HG03354 (cell line): ENCODE results near the gene TMEM17.

Source experiments
- ATAC-seq: cut with Tn5 transposase; IDR thresholded peaks from one replicate; pipeline ENCODE4 v1.9.1; 2021; ENCODE audit warnings: mild to moderate bottlenecking; ENCODE audit not compliant: unreplicated experiment, poor library complexity, severe bottlenecking

TMEM17 gene

DNA sequence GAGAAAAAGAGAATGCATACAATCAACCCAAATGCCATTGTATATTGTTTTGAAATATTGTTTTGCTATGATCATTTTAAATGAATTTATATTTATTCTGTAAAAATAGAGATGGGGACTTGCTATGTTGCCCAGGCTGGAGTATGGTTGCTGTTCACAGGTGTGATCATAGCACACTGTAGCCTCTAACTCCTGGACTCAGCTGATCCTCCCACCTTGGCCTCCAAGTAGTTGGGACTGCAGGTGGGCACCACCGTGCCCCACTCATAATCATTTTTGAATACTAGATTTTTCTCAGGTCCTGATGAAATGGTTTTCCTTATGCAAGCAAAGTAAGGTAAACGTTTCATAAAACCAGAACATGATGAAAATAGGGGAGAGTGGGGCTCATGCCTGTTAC, 46.3 kb downstream of the TMEM17 start:
- ATAC-seq = no peak

DNA sequence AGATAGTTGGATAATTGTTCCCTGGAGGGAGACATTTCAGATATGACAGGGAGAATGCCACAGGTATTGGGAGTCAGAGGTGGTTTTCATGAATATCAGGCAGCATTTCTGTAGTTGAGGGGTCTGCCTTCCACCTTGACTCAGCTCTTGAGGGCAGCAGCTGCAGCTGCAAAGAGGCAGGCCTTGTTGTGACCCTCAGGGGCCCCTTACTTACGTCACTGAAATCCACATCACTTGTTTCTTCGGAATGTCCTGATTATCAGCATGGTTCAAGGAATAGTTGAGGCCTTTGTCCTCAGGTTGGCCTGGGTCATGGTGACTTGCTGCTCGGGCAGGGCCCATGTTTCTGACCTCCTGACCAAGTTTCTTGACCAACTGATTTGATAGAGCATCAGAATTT, 46.9 kb downstream of the TMEM17 start:
- ATAC-seq = no peak

DNA sequence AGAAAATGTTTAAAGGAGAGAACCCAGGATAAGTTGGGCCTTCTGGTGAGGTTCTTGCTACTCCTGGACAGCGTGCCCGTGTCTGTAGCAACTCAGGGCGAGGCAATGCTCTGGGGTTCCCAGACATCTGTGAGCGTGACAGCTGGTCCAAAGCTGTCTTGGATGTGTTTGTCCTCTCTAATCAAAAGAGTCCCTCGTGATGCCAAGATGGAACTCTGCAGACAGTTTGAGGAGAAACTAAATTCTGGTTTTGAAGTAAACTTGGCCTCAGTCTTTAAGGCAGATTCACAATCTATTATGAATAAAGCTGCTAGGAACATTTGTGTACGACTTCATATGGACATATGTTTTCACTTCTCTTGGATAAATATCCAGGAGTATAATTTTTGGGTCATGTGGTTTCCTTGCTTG, 47.3 kb downstream of the TMEM17 start:
- no peak for ATAC-seq

DNA sequence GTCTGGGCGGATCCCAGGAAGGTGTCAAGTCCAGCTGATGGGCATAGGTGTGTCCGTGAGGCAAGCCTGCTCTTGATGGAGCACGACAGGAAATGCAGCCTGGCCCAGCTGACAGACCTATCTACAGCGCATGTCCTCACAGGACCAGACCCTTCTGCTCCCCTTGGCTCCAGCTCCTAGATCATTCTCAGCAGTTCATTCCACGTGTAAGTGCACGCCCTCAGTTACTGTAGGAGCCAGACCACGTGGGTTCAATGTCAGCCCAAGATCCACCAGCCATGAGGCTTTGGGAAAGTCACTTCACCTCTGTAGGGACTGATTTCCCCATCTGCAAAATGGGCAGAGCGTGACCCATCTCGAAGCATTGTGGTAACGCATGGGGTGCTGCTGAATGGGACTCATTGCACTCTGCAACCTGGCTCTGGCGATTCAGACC, 47.8 kb downstream of the TMEM17 start:
- no peak for ATAC-seq

DNA sequence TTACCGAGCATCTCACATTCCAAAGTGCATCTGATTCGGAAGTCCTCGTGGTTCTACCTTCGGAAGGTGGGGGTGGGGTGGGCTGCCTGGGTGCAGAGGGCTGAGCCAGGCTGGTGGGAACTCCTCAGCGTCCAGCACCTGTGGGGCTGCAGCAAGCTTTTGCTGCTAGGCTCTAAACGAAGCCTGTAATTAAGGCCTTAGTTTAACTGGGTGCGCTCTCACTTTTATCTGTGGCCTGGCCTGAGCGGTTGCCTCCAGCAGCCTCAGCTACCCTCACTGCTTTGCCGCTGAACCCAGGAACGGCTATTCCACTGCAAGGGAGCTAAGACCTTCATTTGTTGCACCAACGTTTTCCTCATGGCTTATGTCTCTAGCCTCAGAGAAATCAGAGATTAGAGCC, 48.4 kb downstream of the TMEM17 start:
- no peak for ATAC-seq

DNA sequence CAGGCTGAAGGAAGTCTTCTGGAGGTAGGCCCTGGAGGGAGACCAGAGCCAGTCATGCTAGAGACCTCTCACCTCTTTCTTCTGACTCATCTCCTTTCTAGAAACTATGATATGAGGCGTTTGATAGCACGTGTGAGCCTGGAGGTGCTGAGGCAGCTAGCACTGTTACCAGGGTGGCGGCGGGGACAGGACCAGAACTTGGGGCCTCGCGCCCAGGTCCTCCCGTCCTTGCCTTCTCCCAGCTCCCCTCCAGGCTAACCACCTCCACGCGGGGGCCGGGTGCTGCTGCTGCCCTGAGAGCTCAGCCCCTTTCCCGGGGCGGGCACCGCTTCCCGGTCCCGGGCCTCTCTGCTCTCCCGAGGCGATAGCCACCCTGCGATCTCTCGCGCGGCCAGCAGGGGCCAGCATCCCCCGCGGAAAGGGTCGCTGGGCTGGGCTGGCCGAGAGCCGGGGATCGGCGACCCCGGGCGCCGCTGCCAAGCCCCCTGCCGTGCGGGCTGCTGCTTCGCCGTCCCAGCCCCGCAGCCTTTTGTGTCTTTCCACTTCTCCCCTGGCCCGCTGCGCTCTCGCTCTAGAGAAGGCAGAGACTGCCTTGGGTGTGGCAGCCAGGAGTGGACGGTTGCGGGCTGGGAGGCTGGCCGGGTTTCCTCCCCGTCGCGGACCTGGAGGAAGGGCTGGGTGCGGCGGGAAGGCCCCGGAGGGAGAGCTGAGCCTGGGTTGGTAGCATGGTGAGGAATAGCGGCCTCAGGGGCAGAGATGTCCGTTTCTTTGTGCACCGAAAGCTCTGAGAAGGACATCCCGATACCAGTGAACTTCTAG, 49.1 kb downstream of the TMEM17 start:
- peak; percentile 89 for ATAC-seq

DNA sequence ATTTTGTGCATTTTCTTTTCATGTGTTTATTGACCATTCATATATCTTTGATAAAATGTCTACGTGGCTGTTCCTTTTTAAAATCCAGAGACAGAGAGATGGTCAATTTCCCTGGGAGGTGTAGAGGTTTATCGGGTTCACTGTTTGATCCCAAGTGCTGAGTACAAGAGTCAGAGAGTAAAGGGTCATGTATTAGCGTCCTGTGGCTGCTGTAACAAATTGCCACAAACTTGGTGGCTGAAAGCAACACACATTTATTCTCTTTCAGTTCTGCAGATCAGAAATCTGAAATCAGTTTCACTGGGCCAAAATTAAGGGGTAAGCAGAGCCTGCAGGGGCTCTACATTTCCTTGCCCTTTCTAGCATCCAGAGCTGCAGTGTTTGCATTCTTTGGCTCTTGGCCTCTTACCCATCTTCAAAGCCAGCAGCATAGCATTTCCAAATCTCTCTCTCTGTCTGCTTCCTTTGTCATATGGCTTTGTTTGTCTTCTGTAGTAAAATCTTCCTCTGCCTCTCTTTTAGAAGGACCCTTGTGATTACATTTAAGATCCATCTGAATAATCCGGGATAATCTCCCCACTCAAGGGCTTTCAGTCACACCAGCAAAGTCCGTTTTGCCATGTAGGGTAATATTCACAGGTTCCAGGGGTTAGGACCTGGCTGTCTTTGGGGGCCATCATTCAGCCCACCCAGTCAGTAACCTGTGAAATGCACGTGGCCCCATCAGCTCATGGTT, 49.9 kb downstream of the TMEM17 start:
- no peak for ATAC-seq

DNA sequence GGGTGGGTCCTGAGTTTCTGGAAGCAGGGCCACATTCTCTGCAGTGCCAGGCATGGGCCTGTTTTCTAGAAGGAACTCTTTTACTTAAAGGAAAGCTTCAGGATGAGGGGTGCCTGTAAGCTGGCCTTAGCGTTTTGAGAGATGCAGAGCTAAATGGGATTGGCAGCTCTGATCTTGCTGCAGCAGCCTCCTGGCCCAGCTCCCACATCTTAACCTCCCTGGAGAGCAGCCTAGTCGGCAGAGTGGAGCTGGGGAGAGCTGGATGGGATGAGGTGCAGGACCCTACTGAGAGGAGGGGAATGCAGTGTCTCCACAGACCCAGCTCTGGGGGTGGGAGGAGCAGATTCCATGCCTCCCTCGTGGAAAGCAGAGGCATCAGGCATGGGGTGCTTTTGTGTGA, 52.0 kb downstream of the TMEM17 start:
- no peak for ATAC-seq

DNA sequence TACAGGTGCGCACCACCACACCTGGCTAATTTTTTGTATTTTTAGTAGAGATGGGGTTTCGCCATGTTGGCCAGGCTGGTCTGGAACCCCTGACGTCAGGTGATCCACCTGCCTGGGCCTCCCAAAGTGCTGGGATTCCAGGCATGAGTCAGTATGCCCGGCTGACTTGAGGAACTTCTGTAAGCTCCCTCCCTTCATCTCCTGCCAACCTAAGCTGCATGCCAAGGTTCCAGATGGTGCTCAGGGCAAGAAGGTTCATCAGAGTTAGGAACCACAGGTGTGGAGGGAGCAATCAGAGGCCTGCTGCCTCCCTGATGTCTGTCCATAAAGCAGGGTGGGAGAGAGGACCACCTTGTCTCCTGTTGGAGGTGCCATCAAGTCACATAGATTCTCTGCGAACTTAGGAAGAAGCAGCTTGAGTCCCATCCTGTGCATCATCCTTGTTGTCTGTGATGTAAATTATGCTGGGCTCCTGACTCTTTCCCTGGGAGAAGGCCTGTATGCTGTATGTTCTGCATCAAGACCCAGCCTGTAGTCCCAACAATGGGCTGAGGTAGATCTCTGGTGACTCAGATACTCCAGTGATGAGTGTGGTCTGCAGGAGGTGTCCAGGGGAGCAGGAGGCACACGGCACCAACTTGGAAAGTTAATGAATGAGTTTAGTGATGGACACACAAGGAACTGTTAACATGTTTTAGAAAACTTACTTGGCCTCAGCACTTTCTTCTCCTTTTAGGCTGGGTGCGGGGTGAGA, 53.1 kb downstream of the TMEM17 start:
- no peak for ATAC-seq

DNA sequence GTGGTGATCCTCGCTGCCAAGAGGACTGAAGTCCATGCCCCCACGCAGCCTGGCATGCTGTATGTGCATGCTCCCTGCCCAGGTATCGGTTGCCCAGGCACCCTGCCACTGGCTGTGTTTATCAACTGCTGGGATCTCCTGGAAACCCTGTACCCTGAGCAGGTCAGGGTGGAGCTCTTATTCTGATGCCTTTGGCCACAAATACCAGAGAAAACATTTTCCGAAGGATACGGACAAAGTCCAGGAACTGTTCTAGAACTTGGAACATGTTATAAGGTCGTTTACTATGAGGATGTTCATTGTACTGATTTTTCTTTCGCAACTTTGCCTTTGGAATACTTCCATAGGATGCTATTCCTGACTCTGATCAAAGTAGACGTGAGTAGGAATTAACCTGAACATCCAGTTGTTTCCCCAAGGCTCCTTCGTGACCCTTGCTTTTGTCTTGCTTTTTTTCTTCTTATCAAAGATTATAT, 55.2 kb downstream of the TMEM17 start:
- no peak for ATAC-seq
